Occipital lobe (tissue), 2 donors: ENCODE measurements around the gene DPEP2. TPM values are rescaled to one million over a fixed set of nuclear protein-coding genes. Genes with fewer than 3 reads are reported as not detected.
"Not testable (repeated sequence)": the region's sequence is repeated elsewhere in the genome, so short reads cannot be mapped to it uniquely, and the experiment has no call there.

Experiments
- DNase-seq: peaks from one replicate; lab custom pipeline; 2025; lab: John Stamatoyannopoulos, UW
- total RNA-seq: library from RNA; depleted of rRNA; stranded (reverse); fragments of >200 nt; gene quantifications from one replicate; pipeline ENCODE4 v1.2.3, GENCODE V29; 2014

Gene DPEP2
- total RNA-seq, 1 donor from 2014 or later = not detected

DNA sequence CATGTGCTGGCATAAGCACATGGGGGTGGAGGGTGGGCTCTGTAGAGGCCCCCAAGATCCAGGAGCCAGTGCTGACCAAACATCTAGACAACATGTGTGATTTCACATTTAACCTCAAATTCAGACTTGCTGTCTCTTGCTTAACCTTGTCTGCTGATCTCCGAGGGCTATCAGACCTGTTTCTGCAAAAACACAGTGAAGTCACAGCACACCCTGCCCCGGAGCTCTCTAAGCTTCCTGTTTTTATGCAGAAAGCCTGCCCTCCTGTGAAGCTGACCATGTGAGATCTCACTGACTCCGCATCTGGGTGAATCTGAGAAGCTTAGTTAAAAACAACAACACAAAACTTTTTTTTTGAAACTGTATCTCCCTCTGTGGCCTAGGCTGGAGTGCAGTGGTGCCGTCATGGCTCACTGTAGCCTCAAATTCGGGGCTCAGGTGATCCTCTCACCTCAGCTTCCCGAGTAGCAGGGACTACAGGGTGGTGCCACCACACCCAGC lies 6.6 kb upstream of the DPEP2 start:
- no peak for DNase-seq

DNA sequence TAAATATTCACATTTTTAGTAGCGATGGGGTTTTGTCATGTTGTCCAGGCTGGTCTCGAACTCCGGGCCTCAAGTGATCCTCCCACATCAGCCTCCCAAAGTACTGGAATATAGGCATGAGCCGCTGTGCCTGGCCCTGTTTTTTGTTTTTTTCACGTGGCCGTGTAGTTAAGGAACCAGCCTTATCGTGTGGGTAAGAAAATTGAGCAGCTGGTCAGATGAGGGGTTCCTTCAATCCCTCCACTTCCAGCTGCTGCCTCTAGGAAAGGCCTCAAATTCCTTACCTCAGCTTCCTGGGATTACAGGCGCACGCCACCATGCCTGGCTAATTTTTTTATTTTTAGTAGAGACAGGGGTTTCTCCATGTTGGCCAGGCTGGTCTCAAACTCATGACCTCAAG lies 5.9 kb upstream of the DPEP2 start:
- no peak for DNase-seq

DNA sequence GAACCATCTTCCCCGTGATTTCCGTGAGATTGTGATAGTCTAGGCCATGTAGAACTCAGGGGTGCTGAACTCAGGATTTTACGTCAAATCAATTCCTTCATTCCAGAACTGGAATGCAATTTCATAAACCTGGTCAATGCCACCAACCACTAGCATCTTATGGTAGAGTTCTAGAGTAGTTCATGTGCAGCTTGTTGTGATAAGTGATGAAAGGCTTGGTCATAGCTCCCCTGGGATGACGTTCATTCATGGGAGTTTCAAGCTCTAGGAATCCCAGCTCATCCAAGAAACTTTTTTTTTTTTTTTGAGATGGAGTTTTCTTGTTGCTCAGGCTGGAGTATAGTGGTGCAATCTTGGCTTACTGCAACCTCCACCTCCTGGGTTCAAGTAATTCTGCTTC lies 3.7 kb upstream of the DPEP2 start:
- no peak for DNase-seq

DNA sequence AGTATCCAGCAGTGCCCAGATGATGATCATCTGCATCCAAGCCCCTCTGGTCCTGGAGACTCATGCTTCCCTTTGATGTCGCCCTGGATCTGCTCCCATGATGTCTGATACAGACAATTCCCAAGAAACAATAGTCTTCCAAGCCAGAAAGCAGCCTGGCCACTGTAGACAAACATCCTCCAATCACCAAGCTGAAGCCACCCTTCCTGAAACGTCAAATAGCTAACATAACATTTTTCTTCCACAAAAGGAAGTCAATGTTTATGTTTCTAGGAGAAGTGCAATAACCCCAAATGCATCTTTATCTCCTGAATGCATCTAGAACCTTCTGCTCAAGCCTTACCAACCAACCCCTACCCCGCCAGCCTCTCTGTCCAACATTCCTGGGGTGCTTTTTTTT lies 1.2 kb upstream of the DPEP2 start:
- no peak for DNase-seq

DNA sequence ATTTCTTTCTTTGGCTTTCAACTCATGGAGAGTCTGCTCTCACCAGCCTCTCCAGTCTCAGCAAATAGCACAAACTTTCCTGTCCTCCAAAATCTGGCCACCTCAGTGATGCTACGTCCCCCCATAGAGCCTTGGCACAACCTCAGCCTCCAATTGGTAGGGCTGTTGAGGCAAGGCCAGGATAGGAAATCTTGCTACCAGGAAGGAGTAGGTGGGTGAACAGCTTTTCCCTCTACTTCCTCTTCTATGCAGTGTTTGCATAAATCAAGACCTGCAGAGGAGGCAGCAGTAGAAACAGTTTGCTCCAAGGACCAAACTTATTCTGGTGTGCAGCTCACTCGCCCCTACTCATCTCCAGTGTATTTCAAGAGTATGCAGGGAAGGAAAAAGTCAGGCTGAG lies 701 bp upstream of the DPEP2 start:
- DNase-seq = no peak

DNA sequence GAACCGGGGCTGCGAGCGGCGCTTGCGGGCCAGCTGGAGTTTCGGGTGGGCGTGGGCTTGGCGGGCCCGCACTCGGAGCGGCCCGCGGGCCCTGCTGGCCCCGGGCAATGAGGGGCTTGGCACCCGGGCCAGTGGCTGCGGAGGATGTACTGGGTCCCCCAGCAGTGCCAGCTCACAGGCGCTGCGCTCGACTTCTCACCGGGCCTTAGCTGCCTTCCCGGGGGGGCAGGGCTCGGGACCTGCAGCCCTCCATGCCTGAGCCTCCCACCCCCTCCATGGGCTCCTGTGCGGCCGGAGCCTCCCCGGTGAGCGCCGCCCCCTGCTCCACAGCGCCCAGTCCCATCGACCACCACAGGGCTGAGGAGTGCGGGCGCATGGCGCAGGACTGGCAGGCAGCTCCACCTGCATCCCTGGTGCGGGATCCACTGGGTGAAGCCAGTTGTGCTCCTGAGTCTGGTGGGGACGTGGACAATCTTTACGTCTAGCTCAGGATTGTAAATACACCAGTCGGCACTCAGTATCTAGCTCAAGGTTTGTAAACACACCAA lies 979 bp downstream of the DPEP2 start:
- not testable (repeated sequence) for DNase-seq

DNA sequence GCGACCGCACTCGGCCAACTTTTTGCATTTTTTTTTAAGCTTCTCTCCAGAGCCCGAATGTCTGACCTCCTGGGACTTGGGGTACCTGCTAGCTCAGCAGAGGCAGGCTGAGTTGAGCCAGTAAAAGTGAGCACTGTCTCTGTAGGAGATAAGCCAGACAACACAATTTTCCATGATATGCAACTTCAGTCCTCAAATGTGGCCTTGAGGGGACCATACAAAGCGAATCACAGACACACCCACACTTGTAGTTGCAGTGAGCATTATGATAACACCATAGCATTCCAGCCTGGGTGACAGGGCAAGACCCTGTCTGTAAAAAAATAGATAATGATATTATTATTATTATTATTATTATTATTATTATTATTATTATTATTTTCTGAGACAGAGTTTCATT lies 2.6 kb downstream of the DPEP2 start:
- no peak for DNase-seq

DNA sequence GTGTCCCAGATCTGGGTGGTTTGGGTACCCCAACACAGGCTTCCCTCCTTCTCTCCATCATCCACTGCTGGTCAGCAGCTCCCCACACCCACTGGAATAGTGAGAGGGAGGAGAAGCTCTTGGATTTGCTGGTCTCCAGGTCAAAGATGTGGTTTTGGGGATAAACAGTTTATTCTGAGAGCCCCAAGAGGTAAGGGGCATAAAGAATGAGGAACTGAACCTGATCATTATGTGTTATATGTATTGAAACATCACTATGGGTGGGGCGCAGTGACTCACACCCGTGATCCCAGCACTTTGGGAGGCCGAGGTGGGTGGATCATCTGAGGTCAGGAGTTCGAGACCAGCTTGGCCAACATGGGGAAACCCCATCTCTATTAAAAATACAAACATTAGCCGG lies 3.9 kb downstream of the DPEP2 start:
- no peak for DNase-seq

DNA sequence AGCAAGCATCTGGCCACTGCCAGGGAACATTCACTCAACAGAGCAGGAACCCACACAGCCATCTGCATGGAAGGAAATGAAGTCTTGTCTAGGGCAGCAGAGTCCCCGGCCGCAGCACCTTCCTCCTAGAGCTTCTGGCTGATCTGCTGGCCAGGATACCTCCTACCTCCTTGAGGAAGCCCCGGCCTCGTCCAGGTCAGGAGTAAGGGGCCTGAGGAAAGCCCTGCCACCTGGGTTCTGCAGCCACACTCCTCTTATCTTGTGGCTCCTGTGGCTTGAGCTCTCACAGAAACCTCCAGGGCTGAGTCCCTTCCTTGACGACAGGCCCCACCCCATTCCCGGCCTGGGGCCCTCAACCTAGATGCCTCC lies 5.3 kb downstream of the DPEP2 start:
- DNase-seq = not testable (repeated sequence)

DNA sequence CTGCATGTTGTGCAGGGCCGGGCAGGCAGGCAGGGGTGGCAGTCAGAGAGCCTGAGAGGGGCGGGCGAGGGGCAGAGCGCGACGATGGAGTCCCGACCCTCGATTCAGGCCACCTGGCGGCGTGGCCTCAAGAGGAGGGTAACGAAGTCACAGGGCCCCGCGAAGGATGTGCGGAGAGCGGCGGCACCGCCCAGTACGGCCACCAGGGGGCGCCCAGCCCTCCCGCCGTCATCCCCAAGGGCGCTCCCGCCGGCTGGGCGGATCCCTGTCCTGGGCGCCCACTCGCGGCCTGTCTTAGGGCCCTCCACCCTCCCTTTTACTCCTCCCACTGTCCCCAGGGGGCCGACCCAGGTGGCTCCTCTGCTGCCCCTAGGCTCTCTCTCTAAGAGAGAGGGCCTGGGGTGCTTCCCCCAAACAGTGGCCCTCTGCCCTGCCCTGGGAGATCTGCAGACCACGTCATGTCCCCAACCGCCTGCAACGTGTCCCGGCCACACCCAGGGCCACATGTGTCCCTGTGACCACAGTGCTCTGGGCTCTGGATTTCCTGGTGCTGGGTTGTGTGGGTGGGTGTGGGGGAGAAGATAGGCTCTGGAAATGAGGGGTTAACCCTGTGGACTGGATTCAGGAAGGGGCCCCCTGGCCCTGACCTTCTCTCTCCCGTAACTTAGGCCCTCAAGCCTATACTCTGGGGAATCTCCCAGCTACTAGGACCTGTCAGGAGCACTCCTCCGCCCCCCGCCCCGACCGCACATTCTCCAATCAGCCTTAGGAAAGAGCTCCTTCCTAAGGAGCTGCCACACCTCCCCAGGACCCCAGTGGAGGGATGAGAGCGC lies 5.9 kb downstream of the DPEP2 start:
- peak; percentile 28 for DNase-seq

DNA sequence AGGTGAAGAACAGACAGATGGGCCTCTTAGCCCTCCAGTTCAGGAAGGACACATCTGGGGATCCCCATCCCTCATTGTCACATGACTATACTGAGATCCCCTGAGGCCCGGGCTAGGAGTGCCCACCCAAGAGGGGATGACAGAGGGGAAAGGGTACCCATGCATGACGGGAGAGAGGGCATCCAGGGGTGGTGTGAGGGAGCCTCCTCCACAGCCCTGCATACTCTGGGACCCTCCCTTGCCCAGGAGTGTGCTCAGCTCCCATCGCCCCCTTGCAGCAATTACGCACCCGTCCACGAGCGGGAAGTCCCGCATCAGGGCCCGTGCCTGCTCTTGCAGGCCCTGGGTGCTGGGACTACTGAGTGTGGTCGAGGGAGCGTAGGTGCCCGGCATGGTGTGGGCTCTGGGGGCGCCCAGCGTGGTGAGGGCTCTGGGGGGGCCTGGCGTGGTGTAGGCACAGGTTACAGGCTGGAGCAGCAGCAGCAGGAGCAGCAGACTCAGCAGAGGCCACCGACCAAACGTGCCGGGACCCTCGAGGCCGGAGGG lies 6.5 kb downstream of the DPEP2 start:
- DNase-seq = no peak

DNA sequence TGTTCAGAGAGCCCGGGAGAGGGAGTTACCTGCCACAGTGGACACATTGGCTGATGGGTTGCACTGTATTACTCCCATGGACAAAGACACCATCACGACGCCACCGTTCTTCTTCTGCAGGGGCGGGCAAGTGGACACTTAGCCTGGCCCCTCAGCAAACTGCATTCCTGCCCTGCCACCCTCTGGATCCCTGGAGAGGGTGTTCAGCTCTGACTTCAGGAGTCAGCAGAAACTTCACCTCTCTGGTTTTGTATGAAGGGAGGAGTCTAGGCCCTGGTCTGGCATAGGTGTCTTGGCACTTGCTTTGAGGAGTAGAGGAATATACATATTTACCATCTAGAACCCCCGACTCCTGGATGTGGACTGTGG lies 9.3 kb downstream of the DPEP2 start:
- no peak for DNase-seq

DNA sequence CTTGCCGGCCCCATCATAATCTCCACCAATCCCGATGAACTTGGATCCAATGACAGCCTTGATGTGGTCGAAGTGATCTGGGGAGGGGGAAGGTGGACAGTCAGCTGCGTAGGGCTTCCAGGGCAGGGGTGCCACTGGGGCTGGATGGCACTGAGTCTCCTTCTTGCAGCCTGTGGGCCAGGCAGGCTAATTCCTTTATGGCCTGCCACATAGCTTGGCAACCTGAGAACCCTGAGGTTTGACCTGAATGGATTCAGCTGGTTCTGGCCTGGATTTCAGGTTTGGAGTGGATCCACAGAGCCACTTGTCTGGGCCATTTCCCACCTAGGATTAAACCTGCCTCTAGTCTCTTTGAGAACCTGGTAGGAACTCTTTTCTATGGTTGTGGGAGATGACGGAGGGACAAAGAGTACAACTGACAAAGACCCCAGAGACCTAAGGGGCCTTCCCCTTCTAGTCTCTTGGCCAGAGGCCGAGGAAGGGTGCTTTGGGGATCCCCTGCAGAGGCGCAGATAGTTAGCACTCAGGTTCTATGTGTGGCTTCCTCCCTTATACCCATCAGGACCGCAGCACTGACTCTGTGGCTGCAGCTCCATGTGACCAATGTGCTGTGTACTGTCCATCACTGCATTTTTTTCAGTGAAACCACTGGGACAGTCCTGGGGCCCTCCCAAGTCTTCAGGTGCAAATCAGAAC lies 9.8 kb downstream of the DPEP2 start:
- no peak for DNase-seq

DNA sequence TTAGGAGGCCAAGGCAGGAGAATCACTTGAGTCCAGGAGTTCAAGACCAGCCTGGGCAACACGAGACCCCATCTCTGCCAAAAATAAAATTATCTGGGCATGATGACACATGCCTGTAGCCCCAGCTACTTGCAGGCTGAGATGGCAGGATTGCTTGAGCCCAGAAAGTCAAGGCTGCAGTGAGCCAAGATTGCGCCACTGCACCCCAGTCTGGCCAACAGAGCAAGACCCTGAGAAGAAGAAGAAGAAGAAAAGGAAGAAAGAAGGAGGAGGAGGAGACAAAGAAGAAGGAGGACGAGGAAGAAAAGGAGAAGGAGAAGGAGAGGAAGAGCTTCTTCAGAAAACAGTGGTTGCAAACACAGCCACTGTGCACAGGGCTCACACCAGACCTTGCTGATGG lies 10.6 kb downstream of the DPEP2 start:
- DNase-seq = no peak

DNA sequence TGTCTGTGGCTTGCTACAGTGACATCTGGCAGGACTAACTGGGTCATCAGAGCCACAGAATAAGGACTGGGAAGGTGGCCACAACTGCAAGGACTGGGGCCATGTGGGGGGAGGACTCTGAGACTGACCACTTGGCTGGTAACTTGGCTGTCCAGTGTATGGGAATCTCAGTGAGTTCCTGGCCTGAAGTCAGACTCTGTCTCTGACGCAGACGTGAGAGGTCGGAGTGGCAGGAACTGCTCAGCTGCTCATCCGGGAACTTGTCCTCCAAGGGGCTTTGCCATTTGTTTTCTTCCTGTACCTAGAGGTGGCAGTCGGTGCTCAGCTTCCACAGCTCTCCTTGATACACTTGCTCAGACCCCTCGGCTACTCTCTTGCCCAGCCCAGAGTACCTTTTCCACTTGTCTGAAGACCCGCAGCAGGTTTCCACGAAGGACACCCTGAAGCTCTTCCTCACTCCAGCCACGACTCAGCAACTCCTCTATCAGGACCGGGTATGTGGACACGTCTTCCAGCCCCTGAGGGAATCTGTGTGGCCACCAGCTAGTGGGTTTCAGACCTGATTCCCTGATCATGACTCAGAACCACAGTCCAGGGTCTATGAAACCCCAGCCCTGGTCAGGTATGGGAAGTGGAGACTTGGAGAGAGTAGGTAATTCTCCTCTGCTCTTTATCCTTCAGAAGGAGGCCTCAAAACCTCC lies 11.7 kb downstream of the DPEP2 start:
- no peak for DNase-seq

DNA sequence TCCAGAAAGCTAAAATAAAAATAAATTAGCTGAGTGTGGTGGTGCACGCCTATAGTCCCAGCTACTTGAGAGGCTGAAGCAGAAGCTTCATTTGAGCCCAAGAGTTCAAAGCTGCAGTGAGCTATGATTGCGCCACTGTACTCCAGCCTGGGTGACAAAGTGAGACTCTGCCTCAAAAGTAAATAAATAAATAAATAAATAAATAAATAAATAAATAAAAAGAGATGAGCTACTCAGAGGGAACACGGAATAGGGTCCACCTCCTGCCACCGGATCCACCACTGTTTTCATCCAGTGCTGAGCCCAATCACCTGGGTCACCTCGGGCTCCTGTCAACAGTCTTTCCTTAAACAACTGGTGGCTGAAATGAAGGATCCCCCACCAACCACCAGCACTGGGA lies 12.3 kb downstream of the DPEP2 start:
- DNase-seq = no peak

DNA sequence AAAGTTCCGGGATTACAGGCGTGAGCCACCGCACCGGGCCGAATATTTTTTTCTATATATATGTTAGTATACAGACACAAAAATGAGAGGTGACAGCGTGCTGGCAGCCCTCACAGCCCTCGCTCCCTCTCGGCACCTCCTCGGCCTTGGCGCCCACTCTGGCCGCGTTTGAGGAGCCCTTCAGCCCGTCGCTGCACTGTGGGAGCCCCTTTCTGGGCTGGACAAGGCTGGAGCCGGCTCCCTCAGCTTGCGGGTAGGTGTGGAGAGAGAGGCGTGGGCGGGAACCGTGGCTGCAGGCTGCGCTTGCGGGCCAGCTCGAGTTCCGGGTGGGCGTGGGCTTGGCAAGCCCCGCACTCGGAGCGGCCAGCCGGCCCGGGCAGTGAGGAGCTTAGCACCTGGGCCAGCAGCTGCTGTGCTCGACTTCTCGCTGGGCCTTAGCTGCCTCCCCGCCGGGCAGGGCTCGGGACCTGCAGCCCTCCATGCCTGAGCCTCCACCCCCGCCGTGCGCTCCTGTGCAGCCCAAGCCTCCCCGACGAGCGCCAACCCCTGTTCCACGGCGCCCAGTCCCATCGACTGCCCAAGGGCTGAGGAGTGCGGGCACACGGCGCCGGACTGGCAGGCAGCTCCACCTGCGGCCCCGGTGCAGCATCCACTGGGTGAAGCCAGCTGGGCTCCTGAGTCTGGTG lies 17.1 kb downstream of the DPEP2 start:
- DNase-seq = no peak

DNA sequence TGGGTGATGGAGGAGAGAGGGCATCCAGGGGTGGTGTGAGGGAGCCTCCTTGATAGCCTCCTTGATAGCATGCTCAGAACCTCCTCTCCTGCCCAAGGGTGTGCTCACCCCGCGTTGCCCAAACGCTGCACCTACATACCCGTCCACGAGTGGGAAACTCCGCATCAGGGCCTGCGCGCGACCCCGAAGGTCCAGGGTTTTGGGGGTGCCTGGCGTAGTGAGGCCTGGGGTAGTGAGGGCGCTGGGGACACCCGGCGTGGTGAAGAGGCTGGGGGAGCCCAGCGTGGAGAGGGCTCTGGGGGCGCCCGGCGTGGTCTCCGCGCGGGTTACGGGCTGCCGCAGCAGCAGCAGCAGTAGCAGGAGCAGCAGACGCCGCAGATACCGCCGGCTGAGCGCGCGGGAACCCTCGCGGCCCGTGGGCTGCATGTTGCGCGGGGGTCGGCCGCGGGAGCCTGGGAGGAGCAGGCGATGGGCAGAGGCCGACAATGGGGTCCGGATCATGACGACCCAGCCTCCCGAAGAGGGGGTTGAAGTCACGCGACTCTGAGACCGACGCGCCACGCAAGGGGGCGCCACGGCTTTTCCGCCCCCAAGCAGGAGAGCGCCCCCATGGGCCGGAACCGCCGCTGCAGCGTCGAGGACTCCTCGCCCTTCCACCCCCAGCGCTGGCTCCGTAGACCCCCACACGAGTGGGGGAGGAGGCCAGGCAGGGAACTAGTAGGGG lies 19.2 kb downstream of the DPEP2 start, which contains the start of gene DPEP3:
DPEP3 (minus strand) TSS at position 545 of the 724 bp plus-strand sequence; CDS start at position 426, 119 bp downstream.
- no peak for DNase-seq

DNA sequence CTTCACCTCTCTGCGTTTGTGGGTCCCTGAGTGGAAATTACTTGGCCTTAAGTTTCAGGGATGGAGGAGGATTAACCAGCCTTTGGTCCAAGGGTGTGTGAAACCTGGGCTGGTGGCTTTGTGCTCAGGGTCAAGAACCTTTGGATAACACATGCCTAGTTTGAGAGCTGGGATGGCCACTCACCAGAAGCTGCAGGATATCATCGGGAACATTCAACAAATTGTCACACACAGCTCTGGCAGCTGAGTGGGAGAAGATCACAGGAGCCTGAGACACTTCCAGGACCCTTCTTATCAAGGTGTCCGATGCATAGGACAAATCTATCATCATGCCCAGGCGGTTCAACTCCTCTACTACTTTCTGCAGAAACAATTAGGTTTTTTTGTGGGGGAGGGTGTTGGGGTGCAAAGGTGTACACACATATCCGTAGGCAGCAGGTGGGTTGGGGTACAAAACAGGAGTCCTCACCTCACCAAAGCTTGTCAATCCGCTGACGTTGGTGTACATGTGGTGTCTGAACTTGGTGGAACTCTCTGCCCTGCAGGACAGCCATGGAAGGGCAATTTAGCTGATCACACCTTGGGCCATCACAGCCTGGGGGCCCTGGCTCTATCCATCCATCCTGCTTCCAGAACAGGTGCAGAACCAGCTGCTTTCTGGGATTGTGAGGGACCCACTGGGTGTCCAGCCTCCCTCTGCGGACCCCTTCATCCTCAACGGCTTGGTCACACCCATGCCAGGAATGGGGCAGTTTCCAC lies 21.6 kb downstream of the DPEP2 start:
- DNase-seq = no peak

DNA sequence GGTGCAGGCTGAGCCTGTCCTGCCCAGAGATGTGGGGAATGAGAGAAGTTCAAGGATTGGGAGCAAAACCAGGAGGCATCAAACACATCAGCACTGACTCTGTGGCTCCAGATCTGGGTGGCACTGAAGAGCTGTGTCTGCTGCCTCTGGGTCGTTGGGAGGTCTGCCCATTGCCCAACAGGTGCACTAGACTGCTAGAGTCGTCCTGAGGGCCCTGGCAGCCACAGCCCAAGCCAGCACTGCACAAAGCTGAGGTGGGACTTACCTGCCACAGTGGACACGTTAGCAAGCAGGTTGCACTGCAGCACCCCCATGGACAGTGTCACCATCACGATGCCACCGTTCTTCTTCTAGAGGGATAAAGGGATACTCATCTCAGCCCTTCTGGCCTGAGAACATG lies 22.3 kb downstream of the DPEP2 start:
- no peak for DNase-seq
